SK-N-MC (cell line): Measurements from ENCODE around the gene SOS2.

ENCODE experiments used
- EZH2 ChIP-seq: fragments of 200-600 bp; sonication (generic); IDR thresholded peaks from one replicate; pipeline ENCODE4 v1.6.1; 2017; ENCODE audit warnings: antibody characterized with exemption
- FOXP2 ChIP-seq: optimal IDR thresholded peaks from 2 replicates; pipeline ENCODE3; 2011; ENCODE audit warnings: mild to moderate bottlenecking, moderate library complexity; ENCODE audit not compliant: insufficient read depth; ENCODE audit errors: extremely low read length, control extremely low read depth
- POLR2AphosphoS5 ChIP-seq: IDR thresholded peaks from 2 replicates; pipeline ENCODE4 v1.6.1; 2012; ENCODE audit warnings: mild to moderate bottlenecking, low read depth, low read length, borderline replicate concordance

DNA sequence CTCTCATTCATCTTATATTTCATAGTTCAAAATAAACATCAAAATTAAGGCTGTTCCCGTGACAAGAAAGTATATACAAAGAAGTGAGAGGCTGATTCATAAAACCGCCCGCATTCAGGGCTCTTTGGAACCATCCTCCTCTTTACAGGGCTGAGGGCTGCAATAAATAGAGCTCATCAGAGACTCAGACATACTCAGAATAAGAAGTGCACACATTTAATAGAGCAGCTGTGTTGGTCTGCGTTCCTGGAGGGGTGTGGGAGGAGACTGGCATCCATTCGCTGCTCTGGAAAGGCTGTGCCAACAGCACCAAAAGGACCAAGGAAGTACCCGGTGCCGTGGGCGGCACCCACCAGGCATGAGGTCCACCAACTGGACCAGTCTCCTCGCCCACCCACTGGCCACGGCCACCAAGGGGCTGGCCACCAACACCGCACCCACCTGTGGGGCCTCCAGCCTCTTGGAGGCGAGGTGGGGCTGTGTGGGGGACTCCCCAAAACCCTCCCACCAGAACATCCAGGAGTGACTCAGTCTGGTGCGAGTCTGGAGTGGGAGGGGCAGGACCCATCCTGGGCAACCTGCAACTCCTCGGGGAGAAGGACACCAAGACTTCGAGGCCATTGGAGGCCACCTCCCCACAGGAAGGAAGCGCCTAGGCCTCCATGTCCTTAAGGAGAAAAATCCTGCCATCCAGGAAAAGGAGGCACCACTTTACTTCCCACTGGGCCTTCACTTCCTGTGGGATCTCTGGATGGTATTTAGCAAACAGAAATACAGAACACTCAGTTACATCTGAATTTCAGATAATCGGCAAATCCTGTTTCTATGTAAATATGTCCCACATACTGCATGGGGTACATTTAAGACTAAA lies 147.7 kb downstream of the SOS2 start:
- TF ChIP-seq EZH2 (no peak), POLR2AphosphoS5 (no peak), FOXP2 (no peak)
